IMR-90 (cell line): ENCODE measurements around the gene ADAM12. TPM values are rescaled to one million over a fixed set of nuclear protein-coding genes. Genes with fewer than 3 reads are reported as not detected.

Source experiments
- ATAC-seq: fragments of 200-7000 bp; cut with Tn5 transposase; 2 replicates; pipeline ENCODE4 v1.9.1; 2020; ENCODE audit warnings: low read depth, mild to moderate bottlenecking, moderate library complexity
- BruUV-seq: library from RNA; stranded (reverse); fragments of 400-500 nt; replicated peaks from 2 replicates; lab custom pipeline; 2021; lab: Mats Ljungman, UMichigan
- CTCF ChIA-PET: fragments of 300-600 bp; formaldehyde crosslinking; extraction: SDS; loops from one replicate; lab custom pipeline; 2021; ENCODE audit warnings: antibody characterized with exemption; lab: Yijun Ruan, JAX
- POLR2A ChIA-PET: fragments of 300-600 bp; sonication (Branson Sonifier 250); formaldehyde crosslinking; loops from one replicate; lab custom pipeline; 2022; ENCODE audit warnings: antibody characterized with exemption; ENCODE audit not compliant: unreplicated experiment; lab: Charles Lee
- DNase-seq: peaks from one replicate; pipeline ENCODE4 v3.0.0; 2013
- H2AFZ ChIP-seq: replicated peaks from 2 replicates; pipeline ENCODE3; 2013; ENCODE audit warnings: low read length, mild to moderate bottlenecking; ENCODE audit not compliant: poor library complexity
- H2AK5ac ChIP-seq: 2 replicates; pipeline ENCODE4 v1.6.1; 2013; ENCODE audit warnings: low read depth, low read length, inconsistent platforms
- H2AK9ac ChIP-seq: replicated peaks from 2 replicates; pipeline ENCODE3; 2013; ENCODE audit warnings: mild to moderate bottlenecking, low read depth, low read length, moderate library complexity; ENCODE audit not compliant: poor library complexity
- H2BK120ac ChIP-seq: 2 replicates; pipeline ENCODE4 v1.6.1; 2013; ENCODE audit warnings: low read depth, low read length, inconsistent platforms
- H2BK15ac ChIP-seq: 3 replicates; pipeline ENCODE4 v1.6.1; 2013; ENCODE audit warnings: low read depth, low read length, inconsistent platforms
- H2BK20ac ChIP-seq: 2 replicates; pipeline ENCODE4 v1.6.1; 2013; ENCODE audit warnings: low read depth, mild to moderate bottlenecking, inconsistent platforms, low read length, moderate library complexity
- H2BK5ac ChIP-seq: 2 replicates; pipeline ENCODE4 v1.6.1; 2013; ENCODE audit warnings: mild to moderate bottlenecking, low read depth, low read length, inconsistent platforms; ENCODE audit not compliant: poor library complexity, severe bottlenecking
- H3K14ac ChIP-seq: replicated peaks from 2 replicates; pipeline ENCODE4 v1.6.1; 2013; ENCODE audit warnings: low read depth, low read length, inconsistent platforms
- H3K18ac ChIP-seq: 2 replicates; pipeline ENCODE4 v1.6.1; 2013; ENCODE audit warnings: low read depth, low read length, control low read depth
- H3K23ac ChIP-seq: 2 replicates; pipeline ENCODE4 v1.6.1; 2013; ENCODE audit warnings: low read depth, low read length, inconsistent platforms
- H3K27ac ChIP-seq: 2 replicates; pipeline ENCODE4 v1.5.1; 2013; ENCODE audit warnings: mild to moderate bottlenecking, control low read depth, low read length; ENCODE audit not compliant: insufficient read depth
- H3K27me3 ChIP-seq: 2 replicates; pipeline ENCODE4 v1.6.1; 2013; ENCODE audit warnings: low read length; ENCODE audit not compliant: control insufficient read depth, insufficient read depth
- H3K36me3 ChIP-seq: 2 replicates; pipeline ENCODE4 v1.6.1; 2013; ENCODE audit warnings: low read length, mixed read lengths; ENCODE audit not compliant: control insufficient read depth, insufficient read depth
- H3K4ac ChIP-seq: 2 replicates; pipeline ENCODE4 v1.6.1; 2013; ENCODE audit warnings: low read depth, low read length, inconsistent platforms
- H3K4me1 ChIP-seq: 2 replicates; pipeline ENCODE4 v1.6.1; 2013; ENCODE audit warnings: low read length, mixed read lengths; ENCODE audit not compliant: control insufficient read depth, insufficient read depth
- H3K4me2 ChIP-seq: 2 replicates; pipeline ENCODE4 v1.6.1; 2013; ENCODE audit warnings: low read depth, mild to moderate bottlenecking, control low read depth, low read length, moderate library complexity
- H3K4me3 ChIP-seq: 2 replicates; pipeline ENCODE4 v1.5.1; 2013; ENCODE audit warnings: low read depth, mild to moderate bottlenecking, control low read depth, low read length, moderate library complexity; ENCODE audit not compliant: insufficient read depth
- H3K56ac ChIP-seq: 2 replicates; pipeline ENCODE4 v1.6.1; 2013; ENCODE audit warnings: low read length, inconsistent platforms; ENCODE audit not compliant: insufficient read depth; ENCODE audit errors: extremely low read depth
- H3K79me1 ChIP-seq, 2 experiments: 2 replicates each; pipeline ENCODE4 v1.6.1; 2013; ENCODE audit warnings: low read length in 2 of 2, inconsistent platforms in 1 of 2, low read depth in 1 of 2
- H3K9ac ChIP-seq: 2 replicates; pipeline ENCODE4 v1.6.1; 2013; ENCODE audit warnings: low read depth, low read length, control low read depth
- H3K9me1 ChIP-seq: 2 replicates; pipeline ENCODE4 v1.6.1; 2013; ENCODE audit warnings: low read length, inconsistent platforms; ENCODE audit not compliant: insufficient read depth
- H3K9me3 ChIP-seq: 2 replicates; pipeline ENCODE4 v1.6.1; 2013; ENCODE audit warnings: low read length; ENCODE audit not compliant: control insufficient read depth, insufficient read depth
- H4K20me1 ChIP-seq: 2 replicates; pipeline ENCODE4 v1.6.1; 2013; ENCODE audit warnings: low read length, inconsistent platforms; ENCODE audit not compliant: insufficient read depth
- H4K5ac ChIP-seq: 2 replicates; pipeline ENCODE4 v1.6.1; 2013; ENCODE audit warnings: mild to moderate bottlenecking, low read depth, low read length, control low read depth
- H4K8ac ChIP-seq, 2 experiments: 2 replicates each; pipeline ENCODE4 v1.6.1; 2013; ENCODE audit warnings: low read depth in 2 of 2, low read length in 2 of 2, control low read depth in 1 of 2, inconsistent platforms in 1 of 2
- H4K91ac ChIP-seq: 2 replicates; pipeline ENCODE4 v1.6.1; 2013; ENCODE audit warnings: low read depth, low read length, inconsistent platforms; ENCODE audit not compliant: insufficient read depth
- BHLHE40 ChIP-seq: fragments of 150-350 bp; IDR thresholded peaks from 2 replicates; pipeline ENCODE4 v1.6.1; 2016; ENCODE audit warnings: mild to moderate bottlenecking, low read depth, low read length
- CEBPB ChIP-seq: IDR thresholded peaks from 2 replicates; pipeline ENCODE4 v1.6.1; 2012; ENCODE audit warnings: low read depth, low read length, improper control_type of control experiment
- CHD1 ChIP-seq: IDR thresholded peaks from 2 replicates; pipeline ENCODE4 v1.6.1; 2012; ENCODE audit warnings: low read depth, low read length, improper control_type of control experiment
- FOS ChIP-seq: fragments of 150-350 bp; IDR thresholded peaks from 2 replicates; pipeline ENCODE4 v1.6.1; 2016; ENCODE audit warnings: low read depth, low read length
- MAFK ChIP-seq: IDR thresholded peaks from 2 replicates; pipeline ENCODE4 v1.6.1; 2012; ENCODE audit warnings: low read depth, low read length, improper control_type of control experiment
- MAZ ChIP-seq: IDR thresholded peaks from 2 replicates; pipeline ENCODE4 v1.6.1; 2012; ENCODE audit warnings: low read depth, mild to moderate bottlenecking, low read length, improper control_type of control experiment, moderate library complexity, borderline replicate concordance
- MXI1 ChIP-seq: IDR thresholded peaks from 2 replicates; pipeline ENCODE4 v1.6.1; 2012; ENCODE audit warnings: low read depth, mild to moderate bottlenecking, low read length, moderate library complexity, borderline replicate concordance
- NFE2L2 ChIP-seq: fragments of 150-350 bp; IDR thresholded peaks from 2 replicates; pipeline ENCODE4 v1.6.1; 2016; ENCODE audit warnings: low read depth, mild to moderate bottlenecking, low read length
- POLR2A ChIP-seq: IDR thresholded peaks from 2 replicates; pipeline ENCODE4 v1.6.1; 2012; ENCODE audit warnings: mild to moderate bottlenecking, low read depth, low read length
- RAD21 ChIP-seq: IDR thresholded peaks from 2 replicates; pipeline ENCODE4 v1.6.1; 2012; ENCODE audit warnings: low read length, improper control_type of control experiment
- RCOR1 ChIP-seq: IDR thresholded peaks from 2 replicates; pipeline ENCODE4 v1.6.1; 2012; ENCODE audit warnings: mild to moderate bottlenecking, low read length, improper control_type of control experiment; ENCODE audit not compliant: insufficient replicate concordance
- RFX5 ChIP-seq: IDR thresholded peaks from 2 replicates; pipeline ENCODE4 v1.8.0; 2012; ENCODE audit warnings: low read depth, mild to moderate bottlenecking, low read length, moderate library complexity
- SMC3 ChIP-seq: fragments of 150-350 bp; IDR thresholded peaks from 2 replicates; pipeline ENCODE4 v1.6.1; 2016; ENCODE audit warnings: low read depth, mild to moderate bottlenecking, antibody characterized with exemption, low read length, moderate library complexity
- WGBS, 2 experiments: methylation state at CpG; one replicate each; pipeline versions ENCODE4 v1.1.5 to v1.1.7; 2013; ENCODE audit warnings: missing lambda C conversion rate in 2 of 2; ENCODE audit not compliant: insufficient read length in 1 of 2; ENCODE audit errors: extremely low coverage in 2 of 2; 5-methylcytosine and 5-hydroxymethylcytosine counted together
- dilution Hi-C: fragments of 300-500 bp; cut with HindIII; formaldehyde crosslinking; loops from one replicate; pipeline ENCODE4 v1.14.3; 2018; ENCODE audit warnings: low sequenced_read_pairs; ENCODE audit not compliant: unreplicated experiment
- in situ Hi-C: fragments of 300-500 bp; cut with MboI; formaldehyde crosslinking; loops from 3 replicates; pipeline ENCODE4 v1.14.3; 2019; ENCODE audit warnings: low sequenced_read_pairs, inconsistent platforms, mixed read lengths
- intact Hi-C: fragments of 100-400 bp; cut with micrococcal nuclease; formaldehyde crosslinking; loops from 2 replicates; pipeline ENCODE4 v1.10.0; 2022
- polyA plus RNA-seq, 3 experiments: library from polyadenylated mRNA; depleted of rRNA; stranded (reverse); fragments of >200 nt; gene quantifications; 2 replicates each; pipeline ENCODE4 v1.2.3, GENCODE V29; 2012; ENCODE audit warnings: low replicate concordance in 1 of 3
- total RNA-seq: library from RNA; depleted of rRNA; stranded (reverse); fragments of >200 nt; gene quantifications from 2 replicates; pipeline ENCODE4 v1.2.3, GENCODE V29; 2012
- TF ChIP-seq, protein P1 (sequence below): conservative IDR thresholded peaks from 2 replicates; pipeline ENCODE4 v1.5.1; 2012; ENCODE audit warnings: mild to moderate bottlenecking, low read depth, low read length, improper control_type of control experiment
- TF ChIP-seq, protein P2 (sequence below): fragments of 150-350 bp; IDR thresholded peaks from 2 replicates; pipeline ENCODE4 v1.6.1; 2017; ENCODE audit warnings: mild to moderate bottlenecking, antibody characterized with exemption, low read length, low read depth
- TF ChIP-seq, protein P3 (sequence below): fragments of 150-350 bp; IDR thresholded peaks from 2 replicates; pipeline ENCODE4 v1.6.1; 2016; ENCODE audit warnings: low read depth, mild to moderate bottlenecking, low read length, moderate library complexity, borderline replicate concordance

The ADAM12 gene
- total and polyA plus RNA-seq, 2 of the 4 experiments (the other 2 are of a cell fraction) = 9.6 to 10.2 TPM

DNA sequence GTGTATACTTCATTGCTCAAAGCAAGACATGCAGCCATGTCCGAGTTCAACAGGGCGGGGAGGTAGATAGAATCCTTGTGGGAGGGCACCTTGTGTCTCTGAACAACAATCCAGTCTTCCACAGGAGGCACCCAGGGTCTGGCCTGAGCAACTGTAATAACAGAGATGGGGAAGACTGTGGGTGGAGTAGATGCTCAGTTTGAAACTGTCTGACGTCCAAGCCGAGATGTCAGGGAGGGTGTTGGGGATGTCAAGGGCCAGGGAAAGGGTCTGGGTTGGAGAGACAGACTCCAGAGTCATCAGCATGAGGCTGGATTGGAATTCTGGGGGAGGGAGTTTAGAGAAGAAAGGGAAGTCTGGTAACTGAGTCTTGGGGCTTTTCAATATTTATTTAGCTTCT, 403.9 kb downstream of the ADAM12 start:
- Histone ChIP-seq H3K18ac (no peak overlapping the region), H4K8ac (no peak overlapping the region), H3K27me3 (peaks cover 28% of the 10 kb centered on the region), H3K23ac (no peak overlapping the region), H2BK15ac (no peak overlapping the region), H3K4me2 (no peak overlapping the region), H2AFZ (no peak overlapping the region), H2AK9ac (no peak overlapping the region), H3K4ac (no peak overlapping the region), H3K4me1 (no peaks in the 10 kb centered on the region), H2AK5ac (no peak overlapping the region; the same call in 1 of the 2 replicates), H2BK20ac (no peak overlapping the region), H3K56ac (no peak overlapping the region), H2BK5ac (no peak overlapping the region), H3K9me3 (no peaks in the 10 kb centered on the region), H4K91ac (no peak overlapping the region), H4K20me1 (no peaks in the 10 kb centered on the region), H3K9me1 (no peaks in the 10 kb centered on the region; the same call in 1 of the 2 replicates), H4K5ac (no peak overlapping the region), H3K14ac (no peak overlapping the region), H3K4me3 (no peak overlapping the region), H2BK120ac (no peak overlapping the region), H3K9ac (no peak overlapping the region), H3K36me3 (no peaks in the 10 kb centered on the region), H3K27ac (no peak overlapping the region), H3K79me1 (no peaks in the 10 kb centered on the region)
- no TSS peak for BruUV-seq
- DNase-seq (no peak), ATAC-seq (no peak)
- in situ Hi-C loops = no loop called here
- 85% methylated on average over 2 of the region's 4 CpGs; no CpG with 5 or more reads in 1 of the 2 experiments for WGBS, 2 experiments
- TF ChIP-seq, protein P1, sequence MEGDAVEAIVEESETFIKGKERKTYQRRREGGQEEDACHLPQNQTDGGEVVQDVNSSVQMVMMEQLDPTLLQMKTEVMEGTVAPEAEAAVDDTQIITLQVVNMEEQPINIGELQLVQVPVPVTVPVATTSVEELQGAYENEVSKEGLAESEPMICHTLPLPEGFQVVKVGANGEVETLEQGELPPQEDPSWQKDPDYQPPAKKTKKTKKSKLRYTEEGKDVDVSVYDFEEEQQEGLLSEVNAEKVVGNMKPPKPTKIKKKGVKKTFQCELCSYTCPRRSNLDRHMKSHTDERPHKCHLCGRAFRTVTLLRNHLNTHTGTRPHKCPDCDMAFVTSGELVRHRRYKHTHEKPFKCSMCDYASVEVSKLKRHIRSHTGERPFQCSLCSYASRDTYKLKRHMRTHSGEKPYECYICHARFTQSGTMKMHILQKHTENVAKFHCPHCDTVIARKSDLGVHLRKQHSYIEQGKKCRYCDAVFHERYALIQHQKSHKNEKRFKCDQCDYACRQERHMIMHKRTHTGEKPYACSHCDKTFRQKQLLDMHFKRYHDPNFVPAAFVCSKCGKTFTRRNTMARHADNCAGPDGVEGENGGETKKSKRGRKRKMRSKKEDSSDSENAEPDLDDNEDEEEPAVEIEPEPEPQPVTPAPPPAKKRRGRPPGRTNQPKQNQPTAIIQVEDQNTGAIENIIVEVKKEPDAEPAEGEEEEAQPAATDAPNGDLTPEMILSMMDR = no peak
- TF ChIP-seq MAFK (no peak), SMC3 (no peak), MXI1 (no peak), POLR2A (no peak), NFE2L2 (no peak), MAZ (no peak), RCOR1 (no peak), BHLHE40 (no peak), CHD1 (no peak), RAD21 (no peak), FOS (no peak), RFX5 (no peak), CEBPB (no peak)
- TF ChIP-seq, protein P2, sequence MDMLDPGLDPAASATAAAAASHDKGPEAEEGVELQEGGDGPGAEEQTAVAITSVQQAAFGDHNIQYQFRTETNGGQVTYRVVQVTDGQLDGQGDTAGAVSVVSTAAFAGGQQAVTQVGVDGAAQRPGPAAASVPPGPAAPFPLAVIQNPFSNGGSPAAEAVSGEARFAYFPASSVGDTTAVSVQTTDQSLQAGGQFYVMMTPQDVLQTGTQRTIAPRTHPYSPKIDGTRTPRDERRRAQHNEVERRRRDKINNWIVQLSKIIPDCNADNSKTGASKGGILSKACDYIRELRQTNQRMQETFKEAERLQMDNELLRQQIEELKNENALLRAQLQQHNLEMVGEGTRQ = no peak
- TF ChIP-seq, protein P3, sequence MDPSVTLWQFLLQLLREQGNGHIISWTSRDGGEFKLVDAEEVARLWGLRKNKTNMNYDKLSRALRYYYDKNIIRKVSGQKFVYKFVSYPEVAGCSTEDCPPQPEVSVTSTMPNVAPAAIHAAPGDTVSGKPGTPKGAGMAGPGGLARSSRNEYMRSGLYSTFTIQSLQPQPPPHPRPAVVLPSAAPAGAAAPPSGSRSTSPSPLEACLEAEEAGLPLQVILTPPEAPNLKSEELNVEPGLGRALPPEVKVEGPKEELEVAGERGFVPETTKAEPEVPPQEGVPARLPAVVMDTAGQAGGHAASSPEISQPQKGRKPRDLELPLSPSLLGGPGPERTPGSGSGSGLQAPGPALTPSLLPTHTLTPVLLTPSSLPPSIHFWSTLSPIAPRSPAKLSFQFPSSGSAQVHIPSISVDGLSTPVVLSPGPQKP = no peak
- intact Hi-C loops = loop anchor here (5.0 kb wide), 4 partner anchors 117 to 1868 kb away; no protein-coding TSS in a partner anchor
- CTCF ChIA-PET = interaction anchor here (1.1 to 2.1 kb wide), 2 partner anchors 403 to 414 kb away, joined by 3 to 8 read pairs; partner anchors contain the start of gene ADAM12
- dilution Hi-C loops = no loop called here
- POLR2A ChIA-PET = interaction anchor here (0.8 kb wide), 1 partner anchor 313 kb away, joined by 3 read pairs; no protein-coding TSS in a partner anchor
